22Rv1 (cell line): Measurements from ENCODE around the gene PTHLH.

Experiments
- ZFX ChIP-seq: fragments of 450-650 bp; IDR thresholded peaks from 2 replicates; pipeline ENCODE4 v1.6.1; 2017; ENCODE audit warnings: antibody characterized with exemption, borderline replicate concordance
- TF ChIP-seq, protein P1 (sequence below): fragments of 450-650 bp; IDR thresholded peaks from 2 replicates; pipeline ENCODE4 v1.5.1; 2017; ENCODE audit warnings: mild to moderate bottlenecking

DNA sequence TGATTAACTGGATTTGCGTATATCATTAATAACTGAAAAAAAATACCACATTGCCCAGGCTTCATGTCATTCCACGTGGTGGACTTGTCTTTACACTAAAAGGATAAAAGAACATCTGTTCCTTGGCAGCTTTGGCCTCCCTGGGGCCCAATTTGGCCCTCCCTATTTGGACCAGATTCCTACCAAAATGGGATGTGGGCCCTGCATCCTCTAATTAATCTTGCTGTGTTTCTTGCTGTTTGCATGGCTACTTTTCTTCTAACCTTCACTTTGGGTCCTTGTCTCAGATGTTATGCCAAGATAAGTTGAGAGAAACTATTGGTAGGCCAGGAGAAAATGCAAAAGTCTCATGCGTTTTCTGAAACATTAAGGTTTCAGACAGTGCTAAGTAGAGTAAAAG is 57.5 kb downstream of the PTHLH start:
- TF ChIP-seq, protein P1, sequence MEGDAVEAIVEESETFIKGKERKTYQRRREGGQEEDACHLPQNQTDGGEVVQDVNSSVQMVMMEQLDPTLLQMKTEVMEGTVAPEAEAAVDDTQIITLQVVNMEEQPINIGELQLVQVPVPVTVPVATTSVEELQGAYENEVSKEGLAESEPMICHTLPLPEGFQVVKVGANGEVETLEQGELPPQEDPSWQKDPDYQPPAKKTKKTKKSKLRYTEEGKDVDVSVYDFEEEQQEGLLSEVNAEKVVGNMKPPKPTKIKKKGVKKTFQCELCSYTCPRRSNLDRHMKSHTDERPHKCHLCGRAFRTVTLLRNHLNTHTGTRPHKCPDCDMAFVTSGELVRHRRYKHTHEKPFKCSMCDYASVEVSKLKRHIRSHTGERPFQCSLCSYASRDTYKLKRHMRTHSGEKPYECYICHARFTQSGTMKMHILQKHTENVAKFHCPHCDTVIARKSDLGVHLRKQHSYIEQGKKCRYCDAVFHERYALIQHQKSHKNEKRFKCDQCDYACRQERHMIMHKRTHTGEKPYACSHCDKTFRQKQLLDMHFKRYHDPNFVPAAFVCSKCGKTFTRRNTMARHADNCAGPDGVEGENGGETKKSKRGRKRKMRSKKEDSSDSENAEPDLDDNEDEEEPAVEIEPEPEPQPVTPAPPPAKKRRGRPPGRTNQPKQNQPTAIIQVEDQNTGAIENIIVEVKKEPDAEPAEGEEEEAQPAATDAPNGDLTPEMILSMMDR: no peak
- no peak for TF ChIP-seq ZFX
